Measurements from ENCODE around the gene MIGA1. TPM values are rescaled to one million over a fixed set of nuclear protein-coding genes. Genes with fewer than 3 reads are reported as not detected.

Gene MIGA1
- 8.1 and 9.1 TPM in 2 replicates for total RNA-seq

GRCh38 chr1:77779529-77780281 lies at the start of gene MIGA1:
MIGA1 (plus strand) TSS chr1:77779649; CDS start chr1:77783253, 3,604 bp downstream.

GRCh38 chr1:77759071-77760028 lies 20.1 kb upstream of the MIGA1 start, which contains the start of gene USP33:
USP33 (minus strand) TSS chr1:77759852; CDS start chr1:77741697, 18,155 bp downstream.

GRCh38 chr1:77888081-77888780 lies 108.8 kb downstream of the MIGA1 start, which contains the start of gene NEXN:
NEXN (plus strand) TSS chr1:77888624; CDS start chr1:77916107, 27,483 bp downstream.

Other genes with a start within 250 kb of the MIGA1 start
- gene ZZZ3, start 97.0 kb upstream of the MIGA1 start, total RNA-seq, result 58.2 and 59.0 TPM in 2 replicates
- gene USP33, start 19.8 kb upstream of the MIGA1 start, total RNA-seq, result 34.9 and 40.8 TPM in 2 replicates
- 5.0 and 7.0 TPM in 2 replicates for gene NEXN, start 109.0 kb downstream of the MIGA1 start, total RNA-seq
- gene FUBP1, start 199.4 kb downstream of the MIGA1 start, total RNA-seq, result 90.2 and 103 TPM in 2 replicates
- 49.4 and 54.1 TPM in 2 replicates for gene DNAJB4, start 225.3 kb downstream of the MIGA1 start, total RNA-seq

All from mammary microvascular endothelial cell (primary cell).